ENCODE data around the gene SLC13A2. TPM values are rescaled to one million over a fixed set of nuclear protein-coding genes. Genes with fewer than 3 reads are reported as not detected.
"Not testable (repeated sequence)": the region's sequence is repeated elsewhere in the genome, so short reads cannot be mapped to it uniquely, and the experiment has no call there.

The SLC13A2 gene
- total RNA-seq, 1 donor from 2014 or later = not detected

- Histone ChIP-seq H3K27ac (ENCODE audit: low read depth, low read length) (no peak overlapping the region), H3K9me3 (ENCODE audit: control insufficient read depth in 3 of 3, low read length in 3 of 3) (no peaks in the 10 kb centered on the region), H3K36me3 (ENCODE audit: control insufficient read depth in 3 of 3, insufficient read depth in 3 of 3, low read length in 3 of 3) (no peaks in the 10 kb centered on the region), H3K27me3 (ENCODE audit: control insufficient read depth in 3 of 3, insufficient read depth in 3 of 3, low read length in 3 of 3) (no peaks in the 10 kb centered on the region), H3K4me1 (ENCODE audit: control insufficient read depth in 3 of 3, insufficient read depth in 3 of 3, low read length in 3 of 3) (no peaks in the 10 kb centered on the region), H3K4me3 (ENCODE audit: low read length in 3 of 3) (no peak overlapping the region), H3K9ac (ENCODE audit: low read depth in 1 of 3, low read length in 3 of 3) (no peak overlapping the region)
These were observed 23.6 kb upstream of the SLC13A2 start for GRCh38 chr17:28449859-28450258.

- Histone ChIP-seq H3K4me3 (ENCODE audit: low read length in 3 of 3) (no peak overlapping the region), H3K36me3 (ENCODE audit: control insufficient read depth in 3 of 3, insufficient read depth in 3 of 3, low read length in 3 of 3) (no peaks in the 10 kb centered on the region), H3K27me3 (ENCODE audit: control insufficient read depth in 3 of 3, insufficient read depth in 3 of 3, low read length in 3 of 3) (no peaks in the 10 kb centered on the region), H3K27ac (ENCODE audit: low read depth, low read length) (no peak overlapping the region), H3K9ac (ENCODE audit: low read depth in 1 of 3, low read length in 3 of 3) (no peak overlapping the region), H3K4me1 (ENCODE audit: control insufficient read depth in 3 of 3, insufficient read depth in 3 of 3, low read length in 3 of 3) (no peaks in the 10 kb centered on the region), H3K9me3 (ENCODE audit: control insufficient read depth in 3 of 3, low read length in 3 of 3) (no peaks in the 10 kb centered on the region)
These were observed 15.6 kb upstream of the SLC13A2 start for GRCh38 chr17:28457890-28458289.

GRCh38 chr17:28458881-28459280 lies 14.6 kb upstream of the SLC13A2 start:
- not testable (repeated sequence) for H3K27ac ChIP-seq (ENCODE audit: low read depth, low read length); H3K9ac ChIP-seq (ENCODE audit: low read depth in 1 of 3, low read length in 3 of 3); H3K9me3 ChIP-seq (ENCODE audit: control insufficient read depth in 3 of 3, low read length in 3 of 3); H3K4me1 ChIP-seq (ENCODE audit: control insufficient read depth in 3 of 3, insufficient read depth in 3 of 3, low read length in 3 of 3); H3K36me3 ChIP-seq (ENCODE audit: control insufficient read depth in 3 of 3, insufficient read depth in 3 of 3, low read length in 3 of 3); H3K27me3 ChIP-seq (ENCODE audit: control insufficient read depth in 3 of 3, insufficient read depth in 3 of 3, low read length in 3 of 3); H3K4me3 ChIP-seq (ENCODE audit: low read length in 3 of 3)

- Histone ChIP-seq H3K36me3 (ENCODE audit: control insufficient read depth in 3 of 3, insufficient read depth in 3 of 3, low read length in 3 of 3) (no peaks in the 10 kb centered on the region), H3K27me3 (ENCODE audit: control insufficient read depth in 3 of 3, insufficient read depth in 3 of 3, low read length in 3 of 3) (peaks cover under 1 to 12% (median 5%) of the 10 kb centered on the region in 3 donors), H3K4me1 (ENCODE audit: control insufficient read depth in 3 of 3, insufficient read depth in 3 of 3, low read length in 3 of 3) (no peaks in the 10 kb centered on the region), H3K4me3 (ENCODE audit: low read length in 3 of 3) (no peak overlapping the region), H3K9ac (ENCODE audit: low read depth in 1 of 3, low read length in 3 of 3) (no peak overlapping the region), H3K9me3 (ENCODE audit: control insufficient read depth in 3 of 3, low read length in 3 of 3) (no peaks in the 10 kb centered on the region), H3K27ac (ENCODE audit: low read depth, low read length) (no peak overlapping the region)
These were observed 12.5 kb upstream of the SLC13A2 start for GRCh38 chr17:28460901-28461300.

- H3K27me3 ChIP-seq (ENCODE audit: control insufficient read depth in 3 of 3, insufficient read depth in 3 of 3, low read length in 3 of 3) = peaks cover 5 to 20% (median 9%) of the 10 kb centered on the region in 3 donors
- H3K36me3 ChIP-seq (ENCODE audit: control insufficient read depth in 3 of 3, insufficient read depth in 3 of 3, low read length in 3 of 3) = no peaks in the 10 kb centered on the region
- no peak overlapping the region for H3K9ac ChIP-seq (ENCODE audit: low read depth in 1 of 3, low read length in 3 of 3)
- no peak overlapping the region for H3K27ac ChIP-seq (ENCODE audit: low read depth, low read length)
- H3K4me3 ChIP-seq (ENCODE audit: low read length in 3 of 3) = no peak overlapping the region
- H3K4me1 ChIP-seq (ENCODE audit: control insufficient read depth in 3 of 3, insufficient read depth in 3 of 3, low read length in 3 of 3) = no peaks in the 10 kb centered on the region
- no peaks in the 10 kb centered on the region for H3K9me3 ChIP-seq (ENCODE audit: control insufficient read depth in 3 of 3, low read length in 3 of 3)
These were observed 7.4 kb upstream of the SLC13A2 start for GRCh38 chr17:28466001-28466400.

- H3K9me3 ChIP-seq (ENCODE audit: control insufficient read depth in 3 of 3, low read length in 3 of 3) = no peaks in the 10 kb centered on the region
- no peak overlapping the region for H3K4me3 ChIP-seq (ENCODE audit: low read length in 3 of 3)
- no peak overlapping the region for H3K9ac ChIP-seq (ENCODE audit: low read depth in 1 of 3, low read length in 3 of 3)
- no peaks in the 10 kb centered on the region for H3K4me1 ChIP-seq (ENCODE audit: control insufficient read depth in 3 of 3, insufficient read depth in 3 of 3, low read length in 3 of 3)
- no peak overlapping the region for H3K27ac ChIP-seq (ENCODE audit: low read depth, low read length)
- H3K36me3 ChIP-seq (ENCODE audit: control insufficient read depth in 3 of 3, insufficient read depth in 3 of 3, low read length in 3 of 3) = no peaks in the 10 kb centered on the region
- H3K27me3 ChIP-seq (ENCODE audit: control insufficient read depth in 3 of 3, insufficient read depth in 3 of 3, low read length in 3 of 3) = peaks cover 5 to 20% (median 9%) of the 10 kb centered on the region in 3 donors
These were observed 6.9 kb upstream of the SLC13A2 start for GRCh38 chr17:28466521-28467048.

GRCh38 chr17:28467456-28468025 lies 5.9 kb upstream of the SLC13A2 start:
- no peaks in the 10 kb centered on the region for H3K4me1 ChIP-seq (ENCODE audit: control insufficient read depth in 3 of 3, insufficient read depth in 3 of 3, low read length in 3 of 3)
- H3K9me3 ChIP-seq (ENCODE audit: control insufficient read depth in 3 of 3, low read length in 3 of 3) = no peaks in the 10 kb centered on the region
- H3K36me3 ChIP-seq (ENCODE audit: control insufficient read depth in 3 of 3, insufficient read depth in 3 of 3, low read length in 3 of 3) = no peaks in the 10 kb centered on the region
- no peak overlapping the region for H3K4me3 ChIP-seq (ENCODE audit: low read length in 3 of 3)
- H3K27ac ChIP-seq (ENCODE audit: low read depth, low read length) = no peak overlapping the region
- no peak overlapping the region for H3K9ac ChIP-seq (ENCODE audit: low read depth in 1 of 3, low read length in 3 of 3)
- peaks cover 9 to 20% (median 9%) of the 10 kb centered on the region in 3 donors for H3K27me3 ChIP-seq (ENCODE audit: control insufficient read depth in 3 of 3, insufficient read depth in 3 of 3, low read length in 3 of 3)

- H3K27ac ChIP-seq (ENCODE audit: low read depth, low read length); H3K36me3 ChIP-seq (ENCODE audit: control insufficient read depth in 3 of 3, insufficient read depth in 3 of 3, low read length in 3 of 3); H3K9ac ChIP-seq (ENCODE audit: low read depth in 1 of 3, low read length in 3 of 3); H3K9me3 ChIP-seq (ENCODE audit: control insufficient read depth in 3 of 3, low read length in 3 of 3); H3K4me3 ChIP-seq (ENCODE audit: low read length in 3 of 3); H3K4me1 ChIP-seq (ENCODE audit: control insufficient read depth in 3 of 3, insufficient read depth in 3 of 3, low read length in 3 of 3): not testable (repeated sequence)
- H3K27me3 ChIP-seq (ENCODE audit: control insufficient read depth in 3 of 3, insufficient read depth in 3 of 3, low read length in 3 of 3) = peaks cover 9 to 20% (median 9%) of the 10 kb centered on the region in 3 donors
These were observed 5.3 kb upstream of the SLC13A2 start for GRCh38 chr17:28468033-28468735.

- H3K27me3 ChIP-seq (ENCODE audit: control insufficient read depth in 3 of 3, insufficient read depth in 3 of 3, low read length in 3 of 3) = peaks cover 9 to 20% (median 10%) of the 10 kb centered on the region in 3 donors
- no peaks in the 10 kb centered on the region for H3K36me3 ChIP-seq (ENCODE audit: control insufficient read depth in 3 of 3, insufficient read depth in 3 of 3, low read length in 3 of 3)
- no peak overlapping the region for H3K9ac ChIP-seq (ENCODE audit: low read depth in 1 of 3, low read length in 3 of 3)
- no peak overlapping the region for H3K4me3 ChIP-seq (ENCODE audit: low read length in 3 of 3)
- H3K27ac ChIP-seq (ENCODE audit: low read depth, low read length) = no peak overlapping the region
- no peaks in the 10 kb centered on the region for H3K4me1 ChIP-seq (ENCODE audit: control insufficient read depth in 3 of 3, insufficient read depth in 3 of 3, low read length in 3 of 3)
- H3K9me3 ChIP-seq (ENCODE audit: control insufficient read depth in 3 of 3, low read length in 3 of 3) = no peaks in the 10 kb centered on the region
These were observed 4.7 kb upstream of the SLC13A2 start for GRCh38 chr17:28468781-28469180.

- no peaks in the 10 kb centered on the region for H3K36me3 ChIP-seq (ENCODE audit: control insufficient read depth in 3 of 3, insufficient read depth in 3 of 3, low read length in 3 of 3)
- no peak overlapping the region for H3K27ac ChIP-seq (ENCODE audit: low read depth, low read length)
- H3K9me3 ChIP-seq (ENCODE audit: control insufficient read depth in 3 of 3, low read length in 3 of 3) = no peaks in the 10 kb centered on the region
- H3K4me1 ChIP-seq (ENCODE audit: control insufficient read depth in 3 of 3, insufficient read depth in 3 of 3, low read length in 3 of 3) = no peaks in the 10 kb centered on the region
- no peak overlapping the region for H3K4me3 ChIP-seq (ENCODE audit: low read length in 3 of 3)
- no peak overlapping the region for H3K9ac ChIP-seq (ENCODE audit: low read depth in 1 of 3, low read length in 3 of 3)
- peaks cover 9 to 20% (median 15%) of the 10 kb centered on the region in 3 donors for H3K27me3 ChIP-seq (ENCODE audit: control insufficient read depth in 3 of 3, insufficient read depth in 3 of 3, low read length in 3 of 3)
These were observed 4.1 kb upstream of the SLC13A2 start for GRCh38 chr17:28469376-28469775.
